Right lobe of liver (tissue), 4 donors: ENCODE results near the gene DHRS1.

ENCODE experiments used
- CTCF ChIP-seq, 4 donors: fragments of 200-600 bp in 3 of 4; fragments of 450-650 bp in 1 of 4; IDR thresholded peaks; one replicate each; pipeline versions ENCODE4 v1.5.1 to v1.8.0; 2016 to 2022; ENCODE audit warnings: antibody characterized with exemption in 4 of 4, mild to moderate bottlenecking in 2 of 4
- POLR2A ChIP-seq: fragments of 450-650 bp; IDR thresholded peaks from one replicate; pipeline ENCODE4 v1.6.1; 2017; ENCODE audit warnings: antibody characterized with exemption, mild to moderate bottlenecking
- donor health status: DM: no; HTN: no; CAD: no.
- donor health status: DM: no; HTN: no; CAD: no.
- donor health status: DM: no; HTN: yes; CAD: no.

GRCh38 chr14:24342889-24343288 is 43.3 kb upstream of the DHRS1 start:
- TF ChIP-seq CTCF (IDR thresholded peaks at IDR 0.05): no peak
- TF ChIP-seq POLR2A: no peak
